K562 (cell line): ENCODE results near the gene CLK3. TPM values are rescaled to one million over a fixed set of nuclear protein-coding genes. Genes with fewer than 3 reads are reported as not detected.
A peak's percentile ranks its signal among the peaks of the same experiment; 100 is the strongest.

Experiments
- ATAC-seq: fragments of 200-7000 bp; cut with Tn5 transposase; 3 replicates; pipeline ENCODE4 v1.9.1; 2020; ENCODE audit warnings: moderate library complexity
- BruUV-seq: library from RNA; stranded (reverse); fragments of 400-500 nt; replicated peaks from 2 replicates; lab custom pipeline; 2021; lab: Mats Ljungman, UMichigan
- CTCF ChIA-PET: fragments of 300-600 bp; formaldehyde crosslinking; extraction: SDS; loops from one replicate; lab custom pipeline; 2021; ENCODE audit warnings: low intra/inter-chr PET ratio; lab: Yijun Ruan, JAX
- POLR2A ChIA-PET: fragments of 300-600, 350-650 bp; sonication (Branson Sonifier 250); formaldehyde crosslinking; extraction: SDS; loops from one replicate; lab custom pipeline; 2021; ENCODE audit warnings: antibody characterized with exemption, inconsistent platforms; lab: Yijun Ruan, JAX
- DNase-seq, 4 experiments: peaks; one replicate each; pipeline versions ENCODE4 v3.0.0 to v3.0.0-alpha.2; 2011 to 2018; ENCODE audit warnings: low spot score in 3 of 4, mixed read lengths in 3 of 4; ENCODE audit errors: extremely low read depth in 1 of 4
- FAIRE-seq: peaks from 2 replicates; lab custom pipeline; 2011; peaks lifted over from hg19 to GRCh38; lab: Jason Lieb, UNC
- H2AFZ ChIP-seq: 2 replicates; pipeline ENCODE4 v1.6.0; 2011; ENCODE audit warnings: low read depth, low read length, control low read depth, inconsistent platforms
- H3K27ac ChIP-seq: fragments of 200-600 bp; 3 replicates; pipeline ENCODE4 v1.8.0; 2011; ENCODE audit warnings: low read depth, mild to moderate bottlenecking, control low read depth, inconsistent platforms, low read length, moderate library complexity, mixed read lengths; ENCODE audit errors: extremely low read depth
- H3K27me3 ChIP-seq, 2 experiments: fragments of 300-600 bp in 1 of 2; 2 replicates in 1 of 2; 3 replicates in 1 of 2; pipeline versions ENCODE4 v1.6.0 to v1.8.0; 2011; ENCODE audit warnings: inconsistent platforms in 2 of 2, low read length in 2 of 2, mild to moderate bottlenecking in 1 of 2, mixed read lengths in 1 of 2, moderate library complexity in 1 of 2; ENCODE audit not compliant: control insufficient read depth in 2 of 2, insufficient read depth in 2 of 2
- H3K36me3 ChIP-seq: fragments of 300-600 bp; 3 replicates; pipeline ENCODE4 v1.8.0; 2011; ENCODE audit warnings: mild to moderate bottlenecking, low read length, inconsistent platforms; ENCODE audit not compliant: control insufficient read depth, insufficient read depth
- H3K4me1 ChIP-seq, 2 experiments: fragments of 200-600 bp in 1 of 2; replicated peaks in 1 of 2; 2 replicates in 1 of 2; 3 replicates in 1 of 2; pipeline versions ENCODE4 v1.5.1 to v1.8.0; 2011; ENCODE audit warnings: inconsistent platforms in 2 of 2, low read length in 2 of 2, mild to moderate bottlenecking in 1 of 2, mixed read lengths in 1 of 2, moderate library complexity in 1 of 2; ENCODE audit not compliant: control insufficient read depth in 2 of 2, insufficient read depth in 2 of 2
- H3K4me2 ChIP-seq: 2 replicates; pipeline ENCODE4 v1.6.1; 2011; ENCODE audit warnings: low read length, control low read depth, inconsistent platforms, mixed read lengths; ENCODE audit not compliant: insufficient read depth
- H3K4me3 ChIP-seq: fragments of 200-600 bp; sonication (generic), shearing (Covaris generic); 2 replicates; pipeline ENCODE4 v1.5.1; 2016; ENCODE audit warnings: control low read depth, inconsistent platforms
- H3K79me2 ChIP-seq: fragments of 200-600 bp; 3 replicates; pipeline ENCODE4 v1.8.0; 2011; ENCODE audit warnings: low read length, inconsistent platforms; ENCODE audit not compliant: control insufficient read depth, insufficient read depth
- H3K9ac ChIP-seq, 2 experiments: 2 replicates each; pipeline versions ENCODE4 v1.6.0 to v1.6.1; 2011; ENCODE audit warnings: low read depth in 2 of 2, low read length in 2 of 2, control low read depth in 1 of 2, inconsistent platforms in 1 of 2, mild to moderate bottlenecking in 1 of 2, mixed read lengths in 1 of 2; ENCODE audit not compliant: insufficient read depth in 1 of 2
- H3K9me1 ChIP-seq: one replicate; pipeline ENCODE4 v1.6.0; 2011; ENCODE audit warnings: inconsistent platforms, mild to moderate bottlenecking, low read length, moderate library complexity; ENCODE audit not compliant: control insufficient read depth, insufficient read depth
- H3K9me3 ChIP-seq: replicated peaks from 2 replicates; pipeline ENCODE4 v1.5.1; 2011; ENCODE audit warnings: low read depth, low read length, inconsistent platforms; ENCODE audit not compliant: control insufficient read depth, insufficient read depth
- H4K20me1 ChIP-seq: replicated peaks from 2 replicates; pipeline ENCODE4 v1.6.1; 2011; ENCODE audit warnings: low read length, inconsistent platforms, mixed read lengths; ENCODE audit not compliant: control insufficient read depth, insufficient read depth
- COPS2 ChIP-seq: fragments of 450-650 bp; conservative IDR thresholded peaks from 2 replicates; pipeline ENCODE4 v1.6.1; 2016; ENCODE audit warnings: mild to moderate bottlenecking, moderate library complexity
- HDAC1 ChIP-seq, 2 experiments: fragments of 450-650 bp; IDR thresholded peaks; 2 replicates each; pipeline ENCODE4 v1.6.1; 2016 to 2017; ENCODE audit warnings: inconsistent platforms in 1 of 2, mild to moderate bottlenecking in 1 of 2, moderate library complexity in 1 of 2
- PHB ChIP-seq: fragments of 250-450 bp; sonication (Bioruptor Pico); IDR thresholded peaks from 2 replicates; pipeline ENCODE4 v1.5.0; 2021
- WGBS: fragments of 100-300 bp; shearing (Covaris generic); methylation state at CpG from one replicate; pipeline ENCODE4 v1.1.6; 2016; ENCODE audit warnings: low coverage, mixed read lengths; ENCODE audit not compliant: insufficient coverage; ENCODE audit errors: missing lambda C conversion rate; 5-methylcytosine and 5-hydroxymethylcytosine counted together
- in situ Hi-C: fragments of 300-500 bp; cut with MboI; formaldehyde crosslinking; loops from 4 replicates; pipeline ENCODE4 v1.15.0; 2018; ENCODE audit warnings: inconsistent platforms, mixed read lengths
- intact Hi-C: fragments of 100-400 bp; cut with micrococcal nuclease; formaldehyde crosslinking; loops from 2 replicates; pipeline ENCODE4 v1.14.2; 2022
- polyA plus RNA-seq, 8 experiments: library from polyadenylated mRNA; depleted of rRNA in 4 of 8; stranded (reverse) in 5 of 8; unstranded in 3 of 8; fragments of >200 nt; fragmentation: Nextera tagmentation in 2 of 8; fragmentation: Illumina TruSeq in 1 of 8; extraction: Ambion mirVana in 2 of 8; extraction: Trizol in 1 of 8; gene quantifications; 2 replicates each; pipeline versions ENCODE4 v1.2.1 to v1.2.3, GENCODE V29; 2011 to 2014; ENCODE audit warnings: inconsistent platforms in 1 of 8, missing spikeins in 1 of 8
- total RNA-seq, 7 experiments: library from RNA; depleted of rRNA in 6 of 7; stranded (reverse); fragments of >200 nt in 6 of 7; fragmentation: Illumina TruSeq in 2 of 7; extraction: Trizol in 2 of 7; gene quantifications; 2 replicates each; pipeline versions ENCODE4 v1.2.1 to v1.2.3, GENCODE V29; 2011 to 2021; ENCODE audit warnings: low replicate concordance in 1 of 7

The CLK3 gene
- total and polyA plus RNA-seq, 9 of the 15 experiments (the other 6 are each of a cell fraction or from before 2014, with no cell fraction given), result 1.2 to 95.2 (median 51.7) TPM

- POLR2A ChIA-PET, result interaction anchor here (0.6 to 2.8 kb wide), 6 partner anchors 8 to 347 kb away, joined by 3 to 19 read pairs (median 5); no protein-coding TSS in a partner anchor
Measured at GRCh38 chr15:74618841-74619596, 3.4 kb downstream of the CLK3 start.

More at GRCh38 chr15:74618841-74619596, 3.4 kb downstream of the CLK3 start:
- 90% methylated on average over 11 of the region's 15 CpGs for WGBS
- CTCF ChIA-PET, result interaction anchor here (0.6 kb wide), 1 partner anchor 16 kb away, joined by 3 read pairs; no protein-coding TSS in a partner anchor
- Histone ChIP-seq H3K4me1 (peaks cover 15 to 47% of the 10 kb centered on the region in 2 experiments; a peak in 4 of 5 replicates), H3K9me3 (no peaks in the 10 kb centered on the region), H3K4me2 (no peak overlapping the region), H3K4me3 (no peak overlapping the region), H3K79me2 (peaks cover 67% of the 10 kb centered on the region), H4K20me1 (peaks cover 57% of the 10 kb centered on the region), H2AFZ (no peak overlapping the region), H3K27ac (no peak overlapping the region), H3K27me3 (no peaks in the 10 kb centered on the region), H3K9ac (peak overlapping the region in 1 of 2 experiments; percentile 72; a peak in 2 of 4 replicates), H3K36me3 (peaks cover 69% of the 10 kb centered on the region), H3K9me1 (peaks cover 13% of the 10 kb centered on the region)
- in situ Hi-C loops, result no loop called here
- intact Hi-C loops, result loop anchor here (5.0 to 10.0 kb wide), 2 partner anchors 247 to 624 kb away; partner anchors contain the start of genes PML and STOML1
- ATAC-seq (no peak), DNase-seq (no peak), FAIRE-seq (no peak)
- BruUV-seq, result no TSS peak
- TF ChIP-seq COPS2 (no peak), PHB (no peak), HDAC1 (IDR thresholded peaks at IDR 0.05) (no peak)
